K562 (cell line): ENCODE results near the gene MAD1L1. TPM values are rescaled to one million over a fixed set of nuclear protein-coding genes. Genes with fewer than 3 reads are reported as not detected.

Source experiments
- ATAC-seq: fragments of 200-7000 bp; cut with Tn5 transposase; 3 replicates; pipeline ENCODE4 v1.9.1; 2020; ENCODE audit warnings: moderate library complexity
- BruUV-seq: library from RNA; stranded (reverse); fragments of 400-500 nt; replicated peaks from 2 replicates; lab custom pipeline; 2021; lab: Mats Ljungman, UMichigan
- CTCF ChIA-PET: fragments of 300-600 bp; formaldehyde crosslinking; extraction: SDS; loops from one replicate; lab custom pipeline; 2021; ENCODE audit warnings: low intra/inter-chr PET ratio; lab: Yijun Ruan, JAX
- POLR2A ChIA-PET: fragments of 300-600, 350-650 bp; sonication (Branson Sonifier 250); formaldehyde crosslinking; extraction: SDS; loops from one replicate; lab custom pipeline; 2021; ENCODE audit warnings: antibody characterized with exemption, inconsistent platforms; lab: Yijun Ruan, JAX
- DNase-seq, 4 experiments: peaks; one replicate each; pipeline versions ENCODE4 v3.0.0 to v3.0.0-alpha.2; 2011 to 2018; ENCODE audit warnings: low spot score in 3 of 4, mixed read lengths in 3 of 4; ENCODE audit errors: extremely low read depth in 1 of 4
- FAIRE-seq: peaks from 2 replicates; lab custom pipeline; 2011; peaks lifted over from hg19 to GRCh38; lab: Jason Lieb, UNC
- H2AFZ ChIP-seq: 2 replicates; pipeline ENCODE4 v1.6.0; 2011; ENCODE audit warnings: low read depth, low read length, control low read depth, inconsistent platforms
- H3K27ac ChIP-seq: fragments of 200-600 bp; 3 replicates; pipeline ENCODE4 v1.8.0; 2011; ENCODE audit warnings: low read depth, mild to moderate bottlenecking, control low read depth, inconsistent platforms, low read length, moderate library complexity, mixed read lengths; ENCODE audit errors: extremely low read depth
- H3K27me3 ChIP-seq, 2 experiments: fragments of 300-600 bp in 1 of 2; 2 replicates in 1 of 2; 3 replicates in 1 of 2; pipeline versions ENCODE4 v1.6.0 to v1.8.0; 2011; ENCODE audit warnings: inconsistent platforms in 2 of 2, low read length in 2 of 2, mild to moderate bottlenecking in 1 of 2, mixed read lengths in 1 of 2, moderate library complexity in 1 of 2; ENCODE audit not compliant: control insufficient read depth in 2 of 2, insufficient read depth in 2 of 2
- H3K36me3 ChIP-seq: fragments of 300-600 bp; 3 replicates; pipeline ENCODE4 v1.8.0; 2011; ENCODE audit warnings: mild to moderate bottlenecking, low read length, inconsistent platforms; ENCODE audit not compliant: control insufficient read depth, insufficient read depth
- H3K4me1 ChIP-seq, 2 experiments: fragments of 200-600 bp in 1 of 2; replicated peaks in 1 of 2; 2 replicates in 1 of 2; 3 replicates in 1 of 2; pipeline versions ENCODE4 v1.5.1 to v1.8.0; 2011; ENCODE audit warnings: inconsistent platforms in 2 of 2, low read length in 2 of 2, mild to moderate bottlenecking in 1 of 2, mixed read lengths in 1 of 2, moderate library complexity in 1 of 2; ENCODE audit not compliant: control insufficient read depth in 2 of 2, insufficient read depth in 2 of 2
- H3K4me2 ChIP-seq: 2 replicates; pipeline ENCODE4 v1.6.1; 2011; ENCODE audit warnings: low read length, control low read depth, inconsistent platforms, mixed read lengths; ENCODE audit not compliant: insufficient read depth
- H3K4me3 ChIP-seq: fragments of 200-600 bp; sonication (generic), shearing (Covaris generic); 2 replicates; pipeline ENCODE4 v1.5.1; 2016; ENCODE audit warnings: control low read depth, inconsistent platforms
- H3K79me2 ChIP-seq: fragments of 200-600 bp; 3 replicates; pipeline ENCODE4 v1.8.0; 2011; ENCODE audit warnings: low read length, inconsistent platforms; ENCODE audit not compliant: control insufficient read depth, insufficient read depth
- H3K9ac ChIP-seq, 2 experiments: 2 replicates each; pipeline versions ENCODE4 v1.6.0 to v1.6.1; 2011; ENCODE audit warnings: low read depth in 2 of 2, low read length in 2 of 2, control low read depth in 1 of 2, inconsistent platforms in 1 of 2, mild to moderate bottlenecking in 1 of 2, mixed read lengths in 1 of 2; ENCODE audit not compliant: insufficient read depth in 1 of 2
- H3K9me1 ChIP-seq: one replicate; pipeline ENCODE4 v1.6.0; 2011; ENCODE audit warnings: inconsistent platforms, mild to moderate bottlenecking, low read length, moderate library complexity; ENCODE audit not compliant: control insufficient read depth, insufficient read depth
- H3K9me3 ChIP-seq: replicated peaks from 2 replicates; pipeline ENCODE4 v1.5.1; 2011; ENCODE audit warnings: low read depth, low read length, inconsistent platforms; ENCODE audit not compliant: control insufficient read depth, insufficient read depth
- H4K20me1 ChIP-seq: replicated peaks from 2 replicates; pipeline ENCODE4 v1.6.1; 2011; ENCODE audit warnings: low read length, inconsistent platforms, mixed read lengths; ENCODE audit not compliant: control insufficient read depth, insufficient read depth
- ETV5 ChIP-seq: sonication (generic); formaldehyde crosslinking; IDR thresholded peaks from 2 replicates; pipeline ENCODE4 v1.4.0; 2020; ENCODE audit warnings: low read depth, mild to moderate bottlenecking, missing genetic modification reagents
- FIP1L1 ChIP-seq: fragments of 200-400 bp; formaldehyde crosslinking; IDR thresholded peaks from 2 replicates; pipeline ENCODE4 v1.6.1; 2018; ENCODE audit warnings: mild to moderate bottlenecking, low read depth, low read length; ENCODE audit not compliant: poor library complexity, severe bottlenecking
- HEY1 ChIP-seq: fragments of 250-450 bp; sonication (Bioruptor Pico); IDR thresholded peaks from 2 replicates; pipeline ENCODE4 v1.5.0; 2020; ENCODE audit warnings: mild to moderate bottlenecking, moderate library complexity, borderline replicate concordance
- NR4A1 ChIP-seq, 2 experiments: fragments of 250-450 bp in 1 of 2; fragments of 450-650 bp in 1 of 2; sonication (Bioruptor Pico) in 1 of 2; IDR thresholded peaks; 2 replicates each; pipeline versions ENCODE4 v1.4.0 to v1.6.1; 2016 to 2020; ENCODE audit warnings: mild to moderate bottlenecking in 2 of 2, missing compliant biosample characterization in 1 of 2, missing genetic modification characterization in 1 of 2, moderate library complexity in 1 of 2
- RBFOX2 ChIP-seq: fragments of 200-400 bp; formaldehyde crosslinking; IDR thresholded peaks from 2 replicates; pipeline ENCODE4 v1.6.1; 2017; ENCODE audit warnings: low read depth, mild to moderate bottlenecking, low read length, moderate library complexity
- SREBF2 ChIP-seq: sonication (generic); formaldehyde crosslinking; IDR thresholded peaks from 2 replicates; pipeline ENCODE4 v1.4.0; 2020; ENCODE audit warnings: mild to moderate bottlenecking, missing genetic modification reagents
- THRAP3 ChIP-seq: fragments of 450-650 bp; IDR thresholded peaks from 2 replicates; pipeline ENCODE4 v1.6.1; 2016; ENCODE audit warnings: mild to moderate bottlenecking, inconsistent platforms, borderline replicate concordance
- TOE1 ChIP-seq, 2 experiments: fragments of 450-650 bp in 1 of 2; sonication (generic) in 1 of 2; formaldehyde crosslinking in 1 of 2; IDR thresholded peaks; 2 replicates each; pipeline versions ENCODE4 v1.7.1 to v1.8.0; 2016 to 2022; ENCODE audit warnings: borderline replicate concordance in 2 of 2, mild to moderate bottlenecking in 2 of 2, antibody characterized with exemption in 1 of 2, inconsistent platforms in 1 of 2, low read depth in 1 of 2, missing genetic modification reagents in 1 of 2, moderate library complexity in 1 of 2
- ZEB2 ChIP-seq: fragments of 450-650 bp; IDR thresholded peaks from 2 replicates; pipeline ENCODE4 v1.6.1; 2016
- ZFP91 ChIP-seq: sonication (generic); formaldehyde crosslinking; IDR thresholded peaks from 2 replicates; pipeline ENCODE4 v1.8.0; 2022; ENCODE audit warnings: mild to moderate bottlenecking, missing genetic modification reagents
- ZNF134 ChIP-seq: fragments of 250-450 bp; sonication (Bioruptor Pico); conservative IDR thresholded peaks from 2 replicates; pipeline ENCODE4 v1.4.0; 2020
- ZNF511 ChIP-seq: sonication (generic); formaldehyde crosslinking; IDR thresholded peaks from 2 replicates; pipeline ENCODE4 v1.8.0; 2022; ENCODE audit warnings: mild to moderate bottlenecking, missing genetic modification reagents
- ZNF79 ChIP-seq: fragments of 250-450 bp; sonication (Bioruptor Pico); IDR thresholded peaks from 2 replicates; pipeline ENCODE4 v1.4.0; 2020; ENCODE audit warnings: low read depth, mild to moderate bottlenecking, moderate library complexity
- WGBS: fragments of 100-300 bp; shearing (Covaris generic); methylation state at CpG from one replicate; pipeline ENCODE4 v1.1.6; 2016; ENCODE audit warnings: low coverage, mixed read lengths; ENCODE audit not compliant: insufficient coverage; ENCODE audit errors: missing lambda C conversion rate; 5-methylcytosine and 5-hydroxymethylcytosine counted together
- in situ Hi-C: fragments of 300-500 bp; cut with MboI; formaldehyde crosslinking; loops from 4 replicates; pipeline ENCODE4 v1.15.0; 2018; ENCODE audit warnings: inconsistent platforms, mixed read lengths
- intact Hi-C: fragments of 100-400 bp; cut with micrococcal nuclease; formaldehyde crosslinking; loops from 2 replicates; pipeline ENCODE4 v1.14.2; 2022
- polyA plus RNA-seq, 8 experiments: library from polyadenylated mRNA; depleted of rRNA in 4 of 8; stranded (reverse) in 5 of 8; unstranded in 3 of 8; fragments of >200 nt; fragmentation: Nextera tagmentation in 2 of 8; fragmentation: Illumina TruSeq in 1 of 8; extraction: Ambion mirVana in 2 of 8; extraction: Trizol in 1 of 8; gene quantifications; 2 replicates each; pipeline versions ENCODE4 v1.2.1 to v1.2.3, GENCODE V29; 2011 to 2014; ENCODE audit warnings: inconsistent platforms in 1 of 8, missing spikeins in 1 of 8
- total RNA-seq, 7 experiments: library from RNA; depleted of rRNA in 6 of 7; stranded (reverse); fragments of >200 nt in 6 of 7; fragmentation: Illumina TruSeq in 2 of 7; extraction: Trizol in 2 of 7; gene quantifications; 2 replicates each; pipeline versions ENCODE4 v1.2.1 to v1.2.3, GENCODE V29; 2011 to 2021; ENCODE audit warnings: low replicate concordance in 1 of 7

The MAD1L1 gene
- total and polyA plus RNA-seq, 9 of the 15 experiments (the other 6 are each of a cell fraction or from before 2014, with no cell fraction given) = 1.7 to 89.7 (median 18.0) TPM

- TF ChIP-seq FIP1L1 = no peak
- 0 out of 2 replicates have a peak, but pooled peaks have one; percentile 2 for TF ChIP-seq RBFOX2
- TF ChIP-seq ZFP91 (CRISPR knock-in tag) = no peak
These were observed 409.2 kb downstream of the MAD1L1 start (continued) for GRCh38 chr7:1823376-1824150.

- POLR2A ChIA-PET = no interaction called here
- TF ChIP-seq ZNF79 (CRISPR knock-in tag) (no peak), ZEB2 (no peak), THRAP3 (no peak), TOE1 (IDR thresholded peaks at IDR 0.05; ENCODE audit: borderline replicate concordance) (no peak), TOE1 (CRISPR knock-in tag; IDR thresholded peaks at IDR 0.05; ENCODE audit: borderline replicate concordance, low read depth) (no peak), HEY1 (CRISPR knock-in tag) (no peak), ZNF511 (no peak), ZNF134 (no peak), ETV5 (CRISPR knock-in tag) (no peak), SREBF2 (CRISPR knock-in tag) (no peak), NR4A1 (CRISPR knock-in tag; IDR thresholded peaks at IDR 0.05) (no peak), NR4A1 (tag; IDR thresholded peaks at IDR 0.05) (no peak)
- TF ChIP-seq, all 486 proteins: peak for 0
- Histone ChIP-seq H3K36me3 (peaks cover 9% of the 10 kb centered on the region; the same call in 2 of the 3 replicates), H4K20me1 (no peaks in the 10 kb centered on the region), H3K9ac (no peak overlapping the region), H2AFZ (no peak overlapping the region), H3K9me1 (no peaks in the 10 kb centered on the region), H3K4me2 (no peak overlapping the region), H3K4me3 (no peak overlapping the region), H3K27ac (no peak overlapping the region), H3K9me3 (no peaks in the 10 kb centered on the region), H3K27me3 (no peaks in the 10 kb centered on the region), H3K79me2 (no peaks in the 10 kb centered on the region), H3K4me1 (peaks cover 0 to 53% of the 10 kb centered on the region in 2 experiments; a peak in 3 of 5 replicates)
- intact Hi-C loops (no loop called here), in situ Hi-C loops (no loop called here)
- DNase-seq (no peak), ATAC-seq (no peak), FAIRE-seq (no peak)
- WGBS = 93% methylated on average over 16 of the region's 26 CpGs
- BruUV-seq = no TSS peak
- CTCF ChIA-PET = no interaction called here
These were observed 413.4 kb downstream of the MAD1L1 start for GRCh38 chr7:1819259-1819841.
